ENCODE measurements around the gene ACTG2.

Gene ACTG2

GRCh38 chr2:73968357-73968937 is 75.6 kb downstream of the ACTG2 start:
- no peak for DNase-seq (ENCODE audit: low read depth in 2 of 2)

- DNase-seq (ENCODE audit: low read depth in 2 of 2) = no peak
Observed at GRCh38 chr2:73969356-73969755, 76.5 kb downstream of the ACTG2 start.
